ENCODE data around the gene HAPLN3. TPM values are rescaled to one million over a fixed set of nuclear protein-coding genes. Genes with fewer than 3 reads are reported as not detected.

The HAPLN3 gene
- polyA plus RNA-seq, 1 donor from 2014 or later = not detected

DNA sequence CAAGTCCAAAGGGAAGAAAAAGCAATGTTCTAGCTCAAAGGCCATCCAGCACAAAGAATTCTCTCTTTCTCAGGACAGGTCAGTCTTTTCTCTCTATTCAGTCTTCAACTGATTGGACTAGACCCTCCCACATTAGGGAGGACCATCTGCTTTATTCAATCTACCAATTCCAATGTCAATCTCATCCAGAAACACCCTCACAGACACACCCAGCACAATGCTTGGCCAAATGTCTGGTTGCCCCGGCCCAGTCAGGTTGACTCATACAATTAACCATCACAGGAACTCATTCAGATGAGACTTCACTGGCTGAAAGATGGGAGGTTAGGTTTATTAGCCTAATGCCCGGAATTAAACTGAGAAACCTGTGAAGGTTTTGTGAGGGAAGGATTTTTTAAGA, 59.7 kb downstream of the HAPLN3 start:
- no peak overlapping the region for H3K4me3 ChIP-seq (ENCODE audit: low read length)

DNA sequence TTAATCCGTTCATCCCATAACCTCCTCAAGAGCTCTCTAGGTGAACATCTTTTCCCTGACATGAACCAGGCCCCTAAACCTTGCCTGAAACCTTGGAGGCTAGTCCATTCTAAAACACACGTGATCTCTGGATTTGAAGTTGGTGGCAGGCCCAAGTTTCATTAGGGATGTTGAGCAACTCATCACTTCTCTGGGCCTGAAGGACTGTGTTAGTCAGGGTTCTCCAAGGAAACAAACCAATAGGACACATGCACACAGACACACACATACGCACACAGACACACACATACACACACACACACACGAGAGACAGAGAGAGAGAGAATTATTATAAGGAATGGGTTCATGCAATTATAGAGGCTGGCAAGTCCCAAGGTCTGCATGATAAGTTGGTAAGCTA, 60.2 kb downstream of the HAPLN3 start:
- TF ChIP-seq, protein P1, sequence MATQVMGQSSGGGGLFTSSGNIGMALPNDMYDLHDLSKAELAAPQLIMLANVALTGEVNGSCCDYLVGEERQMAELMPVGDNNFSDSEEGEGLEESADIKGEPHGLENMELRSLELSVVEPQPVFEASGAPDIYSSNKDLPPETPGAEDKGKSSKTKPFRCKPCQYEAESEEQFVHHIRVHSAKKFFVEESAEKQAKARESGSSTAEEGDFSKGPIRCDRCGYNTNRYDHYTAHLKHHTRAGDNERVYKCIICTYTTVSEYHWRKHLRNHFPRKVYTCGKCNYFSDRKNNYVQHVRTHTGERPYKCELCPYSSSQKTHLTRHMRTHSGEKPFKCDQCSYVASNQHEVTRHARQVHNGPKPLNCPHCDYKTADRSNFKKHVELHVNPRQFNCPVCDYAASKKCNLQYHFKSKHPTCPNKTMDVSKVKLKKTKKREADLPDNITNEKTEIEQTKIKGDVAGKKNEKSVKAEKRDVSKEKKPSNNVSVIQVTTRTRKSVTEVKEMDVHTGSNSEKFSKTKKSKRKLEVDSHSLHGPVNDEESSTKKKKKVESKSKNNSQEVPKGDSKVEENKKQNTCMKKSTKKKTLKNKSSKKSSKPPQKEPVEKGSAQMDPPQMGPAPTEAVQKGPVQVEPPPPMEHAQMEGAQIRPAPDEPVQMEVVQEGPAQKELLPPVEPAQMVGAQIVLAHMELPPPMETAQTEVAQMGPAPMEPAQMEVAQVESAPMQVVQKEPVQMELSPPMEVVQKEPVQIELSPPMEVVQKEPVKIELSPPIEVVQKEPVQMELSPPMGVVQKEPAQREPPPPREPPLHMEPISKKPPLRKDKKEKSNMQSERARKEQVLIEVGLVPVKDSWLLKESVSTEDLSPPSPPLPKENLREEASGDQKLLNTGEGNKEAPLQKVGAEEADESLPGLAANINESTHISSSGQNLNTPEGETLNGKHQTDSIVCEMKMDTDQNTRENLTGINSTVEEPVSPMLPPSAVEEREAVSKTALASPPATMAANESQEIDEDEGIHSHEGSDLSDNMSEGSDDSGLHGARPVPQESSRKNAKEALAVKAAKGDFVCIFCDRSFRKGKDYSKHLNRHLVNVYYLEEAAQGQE (IDR thresholded peaks at IDR 0.05; ENCODE audit: borderline replicate concordance) = no peak
- TF ChIP-seq EP300 (conservative IDR thresholded peaks at IDR 0.05; ENCODE audit: poor library complexity, severe bottlenecking) (no peak), SMC3 (conservative IDR thresholded peaks at IDR 0.05; ENCODE audit: poor library complexity) (no peak), MXI1 (conservative IDR thresholded peaks at IDR 0.05; ENCODE audit: poor library complexity, severe bottlenecking) (no peak), TAF1 (IDR thresholded peaks at IDR 0.05; ENCODE audit: low read depth) (no peak), EZH2 (IDR thresholded peaks at IDR 0.05; ENCODE audit: borderline replicate concordance, insufficient read depth, low read length, poor library complexity, severe bottlenecking) (no peak), RAD21 (conservative IDR thresholded peaks at IDR 0.05) (no peak), POLR2AphosphoS5 (IDR thresholded peaks at IDR 0.05) (no peak)
- TF ChIP-seq, protein P2, sequence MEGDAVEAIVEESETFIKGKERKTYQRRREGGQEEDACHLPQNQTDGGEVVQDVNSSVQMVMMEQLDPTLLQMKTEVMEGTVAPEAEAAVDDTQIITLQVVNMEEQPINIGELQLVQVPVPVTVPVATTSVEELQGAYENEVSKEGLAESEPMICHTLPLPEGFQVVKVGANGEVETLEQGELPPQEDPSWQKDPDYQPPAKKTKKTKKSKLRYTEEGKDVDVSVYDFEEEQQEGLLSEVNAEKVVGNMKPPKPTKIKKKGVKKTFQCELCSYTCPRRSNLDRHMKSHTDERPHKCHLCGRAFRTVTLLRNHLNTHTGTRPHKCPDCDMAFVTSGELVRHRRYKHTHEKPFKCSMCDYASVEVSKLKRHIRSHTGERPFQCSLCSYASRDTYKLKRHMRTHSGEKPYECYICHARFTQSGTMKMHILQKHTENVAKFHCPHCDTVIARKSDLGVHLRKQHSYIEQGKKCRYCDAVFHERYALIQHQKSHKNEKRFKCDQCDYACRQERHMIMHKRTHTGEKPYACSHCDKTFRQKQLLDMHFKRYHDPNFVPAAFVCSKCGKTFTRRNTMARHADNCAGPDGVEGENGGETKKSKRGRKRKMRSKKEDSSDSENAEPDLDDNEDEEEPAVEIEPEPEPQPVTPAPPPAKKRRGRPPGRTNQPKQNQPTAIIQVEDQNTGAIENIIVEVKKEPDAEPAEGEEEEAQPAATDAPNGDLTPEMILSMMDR (IDR thresholded peaks at IDR 0.05; ENCODE audit: poor library complexity, severe bottlenecking) = no peak
- H3K27ac ChIP-seq (ENCODE audit: low read length) = no peak overlapping the region
- no peaks in the 10 kb centered on the region for H4K20me1 ChIP-seq (ENCODE audit: insufficient read depth)
- no peaks in the 10 kb centered on the region for H3K79me2 ChIP-seq (replicated peaks; ENCODE audit: insufficient read depth, low read length)
- H3F3A ChIP-seq (ENCODE audit: insufficient read depth, low read length, poor library complexity, severe bottlenecking) = no peaks in the 10 kb centered on the region
- no peaks in the 10 kb centered on the region for H3K36me3 ChIP-seq (ENCODE audit: insufficient read depth, low read length)
- H3K4me3 ChIP-seq (ENCODE audit: low read length) = no peak overlapping the region
- H3K9ac ChIP-seq (ENCODE audit: low read length) = no peak overlapping the region
- no peak overlapping the region for H2AFZ ChIP-seq (ENCODE audit: low read depth, low read length)
- no peak overlapping the region for H3K4me2 ChIP-seq (ENCODE audit: low read length)
- H3K9me2 ChIP-seq (ENCODE audit: insufficient read depth, low read length) = no peaks in the 10 kb centered on the region
- H3K9me3 ChIP-seq (ENCODE audit: low read length) = no peaks in the 10 kb centered on the region
- no peaks in the 10 kb centered on the region for H3K27me3 ChIP-seq (ENCODE audit: insufficient read depth, low read depth, low read length)

More for the DNA sequence above, 59.7 kb downstream of the HAPLN3 start:
- Histone ChIP-seq H4K20me1 (ENCODE audit: insufficient read depth) (no peaks in the 10 kb centered on the region), H3K4me2 (ENCODE audit: low read length) (no peak overlapping the region), H3K9me2 (ENCODE audit: insufficient read depth, low read length) (no peaks in the 10 kb centered on the region), H3K79me2 (replicated peaks; ENCODE audit: insufficient read depth, low read length) (no peaks in the 10 kb centered on the region), H3K9me3 (ENCODE audit: low read length) (no peaks in the 10 kb centered on the region), H3K36me3 (ENCODE audit: insufficient read depth, low read length) (no peaks in the 10 kb centered on the region), H3K27me3 (ENCODE audit: insufficient read depth, low read depth, low read length) (no peaks in the 10 kb centered on the region), H3K27ac (ENCODE audit: low read length) (no peak overlapping the region), H3K9ac (ENCODE audit: low read length) (no peak overlapping the region), H3F3A (ENCODE audit: insufficient read depth, low read length, poor library complexity, severe bottlenecking) (no peaks in the 10 kb centered on the region), H2AFZ (ENCODE audit: low read depth, low read length) (no peak overlapping the region)
- no peak for TF ChIP-seq POLR2AphosphoS5 (IDR thresholded peaks at IDR 0.05)
- TF ChIP-seq EZH2 (IDR thresholded peaks at IDR 0.05; ENCODE audit: borderline replicate concordance, insufficient read depth, low read length, poor library complexity, severe bottlenecking) = no peak
- TF ChIP-seq RAD21 (conservative IDR thresholded peaks at IDR 0.05) = no peak
- TF ChIP-seq SMC3 (conservative IDR thresholded peaks at IDR 0.05; ENCODE audit: poor library complexity) = no peak
- TF ChIP-seq TAF1 (IDR thresholded peaks at IDR 0.05; ENCODE audit: low read depth) = no peak
- no peak for TF ChIP-seq MXI1 (conservative IDR thresholded peaks at IDR 0.05; ENCODE audit: poor library complexity, severe bottlenecking)
- no peak for TF ChIP-seq EP300 (conservative IDR thresholded peaks at IDR 0.05; ENCODE audit: poor library complexity, severe bottlenecking)
- TF ChIP-seq, protein P2 (IDR thresholded peaks at IDR 0.05; ENCODE audit: poor library complexity, severe bottlenecking) = no peak
- TF ChIP-seq, protein P1 (IDR thresholded peaks at IDR 0.05; ENCODE audit: borderline replicate concordance) = no peak

Measured in neural cell (in vitro differentiated cells).